HEK293 (cell line): ENCODE measurements around the gene KIAA1755.

Source experiments
- CTCF ChIA-PET: fragments of 350-600 bp; formaldehyde crosslinking; extraction: SDS; loops from one replicate; lab custom pipeline; 2021; ENCODE audit warnings: antibody characterized with exemption; lab: Yijun Ruan, JAX
- POLR2A ChIA-PET: fragments of 300-600 bp; formaldehyde crosslinking; extraction: SDS; loops from one replicate; lab custom pipeline; 2020; ENCODE audit warnings: antibody characterized with exemption, inconsistent platforms; lab: Yijun Ruan, JAX
- H3K27ac ChIP-seq: fragments of 200-500 bp; sonication (Bioruptor generic); 2 replicates; pipeline ENCODE4 v1.5.1; 2014; ENCODE audit warnings: low read depth, low read length, control low read depth, inconsistent platforms; ENCODE audit errors: extremely low read depth
- H3K36me3 ChIP-seq, 2 experiments: fragments of 200-500 bp in 1 of 2; sonication (Bioruptor generic) in 1 of 2; 1 replicate in 1 of 2; 2 replicates in 1 of 2; pipeline ENCODE4 v1.5.1; 2014 to 2017; ENCODE audit warnings: inconsistent platforms in 2 of 2, low read length in 2 of 2; ENCODE audit not compliant: control insufficient read depth in 2 of 2, insufficient read depth in 1 of 2
- H3K4me1 ChIP-seq: fragments of 200-500 bp; sonication (Bioruptor generic); 2 replicates; pipeline ENCODE4 v1.5.1; 2014; ENCODE audit warnings: mild to moderate bottlenecking, low read length, inconsistent platforms; ENCODE audit not compliant: control insufficient read depth, insufficient read depth
- H3K4me3 ChIP-seq: 2 replicates; pipeline ENCODE4 v1.5.1; 2011; ENCODE audit warnings: low read depth, mild to moderate bottlenecking, control low read depth, low read length, moderate library complexity
- H3K9me3 ChIP-seq: fragments of 200-500 bp; sonication (Bioruptor generic); 2 replicates; pipeline ENCODE4 v1.5.1; 2014; ENCODE audit warnings: low read depth, low read length, inconsistent platforms; ENCODE audit not compliant: control insufficient read depth, insufficient read depth
- FEZF1 ChIP-seq: fragments of 450-650 bp; formaldehyde crosslinking; IDR thresholded peaks from 2 replicates; pipeline ENCODE4 v1.5.1; 2016; ENCODE audit warnings: missing biosample characterization, missing genetic modification characterization
- KLF10 ChIP-seq: fragments of 450-650 bp; IDR thresholded peaks from 2 replicates; pipeline ENCODE4 v1.5.1; 2018; ENCODE audit warnings: missing biosample characterization, mild to moderate bottlenecking, missing genetic modification characterization
- MZF1 ChIP-seq: fragments of 450-650 bp; formaldehyde crosslinking; IDR thresholded peaks from 2 replicates; pipeline ENCODE4 v1.5.1; 2017; ENCODE audit warnings: missing biosample characterization, missing genetic modification characterization, borderline replicate concordance
- PRDM1 ChIP-seq: fragments of 450-650 bp; formaldehyde crosslinking; IDR thresholded peaks from 2 replicates; pipeline ENCODE4; 2016; ENCODE audit warnings: missing biosample characterization, missing genetic modification characterization
- RBAK ChIP-seq: fragments of 450-650 bp; formaldehyde crosslinking; IDR thresholded peaks from 2 replicates; pipeline ENCODE4 v1.5.1; 2016; ENCODE audit warnings: missing biosample characterization, missing genetic modification characterization
- REPIN1 ChIP-seq: fragments of 450-650 bp; formaldehyde crosslinking; IDR thresholded peaks from 2 replicates; pipeline ENCODE4 v1.5.1; 2017; ENCODE audit warnings: missing biosample characterization, missing genetic modification characterization, low read depth
- SP7 ChIP-seq: fragments of 450-650 bp; formaldehyde crosslinking; IDR thresholded peaks from 2 replicates; pipeline ENCODE4 v1.5.1; 2016; ENCODE audit warnings: missing biosample characterization, missing genetic modification characterization
- ZBTB48 ChIP-seq: fragments of 450-650 bp; formaldehyde crosslinking; IDR thresholded peaks from 2 replicates; pipeline ENCODE4 v1.5.1; 2016; ENCODE audit warnings: missing biosample characterization, missing genetic modification characterization
- ZFP3 ChIP-seq: fragments of 450-650 bp; formaldehyde crosslinking; IDR thresholded peaks from 2 replicates; pipeline ENCODE4 v1.5.1; 2016; ENCODE audit warnings: low read depth, missing biosample characterization, missing genetic modification characterization
- ZNF155 ChIP-seq: fragments of 450-650 bp; formaldehyde crosslinking; IDR thresholded peaks from 2 replicates; pipeline ENCODE4 v1.5.1; 2016; ENCODE audit warnings: missing biosample characterization, missing genetic modification characterization
- ZNF175 ChIP-seq: fragments of 450-650 bp; formaldehyde crosslinking; IDR thresholded peaks from 2 replicates; pipeline ENCODE4 v1.5.1; 2016; ENCODE audit warnings: missing biosample characterization, missing genetic modification characterization
- ZNF37A ChIP-seq: fragments of 450-650 bp; IDR thresholded peaks from 2 replicates; pipeline ENCODE4 v1.5.1; 2018; ENCODE audit warnings: missing biosample characterization, missing genetic modification characterization
- ZNF394 ChIP-seq: fragments of 450-650 bp; formaldehyde crosslinking; IDR thresholded peaks from 2 replicates; pipeline ENCODE4 v1.5.1; 2016; ENCODE audit warnings: missing biosample characterization, missing genetic modification characterization, mild to moderate bottlenecking, moderate library complexity, borderline replicate concordance
- ZNF433 ChIP-seq: fragments of 450-650 bp; formaldehyde crosslinking; IDR thresholded peaks from 2 replicates; pipeline ENCODE4 v1.5.1; 2016; ENCODE audit warnings: missing biosample characterization, missing genetic modification characterization, low read depth
- ZNF549 ChIP-seq: fragments of 450-650 bp; IDR thresholded peaks from 2 replicates; pipeline ENCODE4 v1.5.1; 2018; ENCODE audit warnings: missing biosample characterization, missing genetic modification characterization, mild to moderate bottlenecking, inconsistent platforms, moderate library complexity
- ZNF596 ChIP-seq: fragments of 450-650 bp; IDR thresholded peaks from 2 replicates; pipeline ENCODE4 v1.5.0; 2018; ENCODE audit warnings: missing biosample characterization, mild to moderate bottlenecking, missing genetic modification characterization, moderate library complexity
- ZNF623 ChIP-seq: fragments of 450-650 bp; formaldehyde crosslinking; IDR thresholded peaks from 2 replicates; pipeline ENCODE4 v1.5.1; 2016; ENCODE audit warnings: missing biosample characterization, missing genetic modification characterization
- ZNF654 ChIP-seq: fragments of 450-650 bp; formaldehyde crosslinking; IDR thresholded peaks from 2 replicates; pipeline ENCODE4 v1.5.1; 2016; ENCODE audit warnings: low read depth, missing biosample characterization, missing genetic modification characterization
- ZNF660 ChIP-seq: fragments of 450-650 bp; IDR thresholded peaks from 2 replicates; pipeline ENCODE4 v1.5.1; 2018; ENCODE audit warnings: missing biosample characterization, mild to moderate bottlenecking, missing genetic modification characterization
- ZNF747 ChIP-seq: fragments of 450-650 bp; formaldehyde crosslinking; IDR thresholded peaks from 2 replicates; pipeline ENCODE4 v1.5.1; 2016; ENCODE audit warnings: missing biosample characterization, missing genetic modification characterization
- ZNF776 ChIP-seq: fragments of 450-650 bp; formaldehyde crosslinking; IDR thresholded peaks from 2 replicates; pipeline ENCODE4 v1.5.0; 2017; ENCODE audit warnings: missing biosample characterization, missing genetic modification characterization, borderline replicate concordance
- TF ChIP-seq, protein P1 (sequence below): fragments of 450-650 bp; formaldehyde crosslinking; IDR thresholded peaks from 2 replicates; pipeline ENCODE4 v1.5.1; 2016; ENCODE audit warnings: missing biosample characterization, missing genetic modification characterization

The KIAA1755 gene

DNA sequence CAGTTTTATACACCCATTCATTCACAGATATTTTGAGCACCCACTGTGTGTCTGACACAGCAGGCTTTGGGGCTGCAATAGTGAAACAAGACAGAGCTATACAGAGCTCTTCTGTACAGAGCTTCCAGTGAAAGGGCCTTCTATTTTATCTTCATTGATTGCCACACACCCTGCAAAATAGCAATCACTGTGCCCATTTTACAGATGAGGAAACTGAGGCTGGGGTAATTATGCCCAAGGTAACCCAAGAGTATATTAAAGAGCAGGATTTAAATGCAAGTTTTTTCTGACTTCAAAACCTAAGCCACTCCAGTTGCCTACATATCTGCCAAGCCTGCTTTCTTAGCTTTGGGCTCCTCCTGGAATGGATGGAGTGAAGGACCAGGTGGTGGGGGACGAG lies 47.9 kb upstream of the KIAA1755 start (continued):
- TF ChIP-seq PRDM1 (tag by site-specific recombination) = no peak
- no peak for TF ChIP-seq ZNF660
- TF ChIP-seq RBAK = no peak
- no peak for TF ChIP-seq MZF1 (tag by site-specific recombination)
- no peak for TF ChIP-seq ZNF394
- TF ChIP-seq, protein P1, sequence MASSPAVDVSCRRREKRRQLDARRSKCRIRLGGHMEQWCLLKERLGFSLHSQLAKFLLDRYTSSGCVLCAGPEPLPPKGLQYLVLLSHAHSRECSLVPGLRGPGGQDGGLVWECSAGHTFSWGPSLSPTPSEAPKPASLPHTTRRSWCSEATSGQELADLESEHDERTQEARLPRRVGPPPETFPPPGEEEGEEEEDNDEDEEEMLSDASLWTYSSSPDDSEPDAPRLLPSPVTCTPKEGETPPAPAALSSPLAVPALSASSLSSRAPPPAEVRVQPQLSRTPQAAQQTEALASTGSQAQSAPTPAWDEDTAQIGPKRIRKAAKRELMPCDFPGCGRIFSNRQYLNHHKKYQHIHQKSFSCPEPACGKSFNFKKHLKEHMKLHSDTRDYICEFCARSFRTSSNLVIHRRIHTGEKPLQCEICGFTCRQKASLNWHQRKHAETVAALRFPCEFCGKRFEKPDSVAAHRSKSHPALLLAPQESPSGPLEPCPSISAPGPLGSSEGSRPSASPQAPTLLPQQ (tag by site-specific recombination) = no peak
- no peak for TF ChIP-seq ZNF596
- TF ChIP-seq ZNF155 (tag by site-specific recombination) = no peak

DNA sequence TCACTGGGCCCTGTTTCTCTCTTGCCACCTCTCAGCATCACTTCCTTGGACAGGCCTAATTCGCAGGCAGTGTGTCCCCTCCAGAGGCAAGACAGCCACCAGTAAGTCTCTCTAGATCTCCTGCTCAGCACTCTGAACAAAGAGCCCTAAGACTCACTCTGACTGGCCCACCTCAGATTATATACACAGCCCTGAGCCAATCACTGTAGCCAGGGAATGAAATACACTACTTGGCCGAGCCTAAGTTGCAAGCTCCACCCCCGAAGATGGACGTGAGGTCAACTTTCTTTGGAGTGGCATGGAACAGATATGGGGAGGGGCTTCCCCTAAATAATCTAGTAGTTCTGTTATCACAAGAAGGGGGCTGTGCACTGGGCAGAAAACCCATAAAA lies 47.5 kb upstream of the KIAA1755 start:
- no peaks in the 10 kb centered on the region for H3K9me3 ChIP-seq
- CTCF ChIA-PET = interaction anchor here (1.2 kb wide), 1 partner anchor 14 kb away, joined by 3 read pairs; no protein-coding TSS in a partner anchor
- TF ChIP-seq ZNF747 (tag by site-specific recombination) (no peak), REPIN1 (tag by site-specific recombination) (no peak), SP7 (no peak), FEZF1 (tag by site-specific recombination) (no peak), ZNF433 (tag by site-specific recombination) (no peak), ZNF654 (no peak), ZNF394 (no peak)
- TF ChIP-seq, all 188 proteins: peak for 0
- POLR2A ChIA-PET = no interaction called here
- Histone ChIP-seq H3K4me3 (no peak overlapping the region), H3K27ac (no peak overlapping the region), H3K36me3 (no peaks in the 10 kb centered on the region), H3K4me1 (no peaks in the 10 kb centered on the region)

DNA sequence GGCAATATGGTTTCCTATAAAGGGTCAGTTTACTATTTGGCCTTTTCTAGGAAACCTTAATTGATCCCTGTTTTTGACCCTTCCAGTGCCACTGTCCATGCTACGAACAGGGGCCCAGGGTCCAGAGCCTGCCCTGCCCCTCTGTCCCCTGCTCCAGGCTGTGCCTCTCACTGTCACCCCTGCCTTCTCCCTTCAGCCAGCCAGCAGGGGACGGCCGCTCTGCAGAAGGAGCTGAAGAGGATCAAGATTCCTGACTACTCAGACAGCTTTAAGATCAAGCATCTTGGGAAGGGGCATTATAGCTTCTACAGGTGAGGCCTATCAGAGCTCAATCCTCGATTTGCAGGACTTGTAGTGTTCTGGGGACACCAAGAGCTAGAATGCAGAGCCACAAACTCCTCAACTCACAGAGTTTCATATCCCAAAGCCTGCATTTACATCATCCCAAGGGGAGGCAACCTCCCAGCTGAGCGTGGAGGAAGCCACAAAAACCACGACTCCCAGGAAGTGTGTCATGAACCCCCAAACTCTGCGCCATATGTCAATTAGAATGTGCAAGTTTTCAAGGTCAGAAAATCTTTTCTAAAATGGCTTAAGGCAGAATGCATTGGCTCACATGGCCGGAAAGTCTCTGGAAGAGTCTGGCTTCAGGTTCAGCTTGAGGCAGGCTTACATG lies 47.0 kb upstream of the KIAA1755 start:
- ChIA-PET CTCF (interaction anchor here (1.2 kb wide), 1 partner anchor 15 kb away, joined by 3 read pairs; no protein-coding TSS in a partner anchor), POLR2A (no interaction called here)
- Histone ChIP-seq H3K36me3 (no peaks in the 10 kb centered on the region), H3K4me1 (no peaks in the 10 kb centered on the region), H3K9me3 (no peaks in the 10 kb centered on the region), H3K4me3 (no peak overlapping the region), H3K27ac (no peak overlapping the region)
- TF ChIP-seq ZNF37A (tag by site-specific recombination) = no peak
- TF ChIP-seq ZNF175 (tag by site-specific recombination) = no peak
- TF ChIP-seq ZFP3 (tag by site-specific recombination) = no peak
- TF ChIP-seq ZBTB48 (tag by site-specific recombination) = no peak
- TF ChIP-seq ZNF776 (tag by site-specific recombination) = no peak
- TF ChIP-seq ZNF549 (tag by site-specific recombination) = no peak
- no peak for TF ChIP-seq KLF10 (tag by site-specific recombination)

DNA sequence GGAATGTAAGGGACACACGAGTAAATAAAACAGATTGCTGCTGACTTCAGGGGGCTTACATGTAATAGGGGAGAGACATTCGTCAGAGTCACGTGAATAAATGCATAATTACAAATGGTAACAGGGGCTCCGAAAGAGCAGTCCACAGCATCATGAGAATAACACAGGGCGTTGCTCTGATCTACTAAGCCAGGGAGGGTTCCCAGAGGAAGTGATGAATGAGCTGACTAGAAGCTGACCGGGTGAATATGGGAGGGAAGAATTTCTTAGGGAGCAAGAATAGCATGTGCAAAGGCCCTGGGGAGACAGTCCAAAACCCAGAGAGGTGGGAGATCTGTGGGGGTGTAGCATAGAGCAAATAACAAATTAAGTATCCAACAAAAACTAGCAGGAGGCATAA lies 45.8 kb upstream of the KIAA1755 start:
- POLR2A ChIA-PET = no interaction called here
- H3K9me3 ChIP-seq = no peaks in the 10 kb centered on the region
- H3K4me1 ChIP-seq = no peaks in the 10 kb centered on the region
- TF ChIP-seq ZNF175 (tag by site-specific recombination) (no peak), ZNF623 (peak; percentile 74)
- CTCF ChIA-PET = interaction anchor here (1.9 kb wide), 1 partner anchor 54 kb away, joined by 4 read pairs; no protein-coding TSS in a partner anchor
- H3K36me3 ChIP-seq = no peaks in the 10 kb centered on the region
- H3K4me3 ChIP-seq = no peak overlapping the region
- no peak overlapping the region for H3K27ac ChIP-seq
